Osteocyte (in vitro differentiated cells): Measurements from ENCODE around the gene KAZN. TPM values are rescaled to one million over a fixed set of nuclear protein-coding genes. Genes with fewer than 3 reads are reported as not detected.

ENCODE experiments used
- DNase-seq: peaks from one replicate; pipeline ENCODE4 v3.0.0; 2021; ENCODE audit warnings: mixed read lengths; ENCODE audit not compliant: unreplicated experiment; ENCODE audit errors: extremely low spot score
- H3K27ac Mint-ChIP-seq: one replicate; pipeline ENCODE4 v1.8.0; 2021; ENCODE audit warnings: mild to moderate bottlenecking, mixed read lengths; ENCODE audit not compliant: unreplicated experiment
- H3K27me3 Mint-ChIP-seq: one replicate; pipeline ENCODE4 v1.8.0; 2021; ENCODE audit warnings: mixed read lengths; ENCODE audit not compliant: unreplicated experiment
- H3K36me3 Mint-ChIP-seq: one replicate; pipeline ENCODE4 v1.8.0; 2021; ENCODE audit warnings: mixed read lengths; ENCODE audit not compliant: unreplicated experiment
- H3K4me1 Mint-ChIP-seq: one replicate; pipeline ENCODE4 v1.8.0; 2021; ENCODE audit warnings: mixed read lengths; ENCODE audit not compliant: unreplicated experiment
- H3K4me3 Mint-ChIP-seq: one replicate; pipeline ENCODE4 v1.8.0; 2021; ENCODE audit warnings: mild to moderate bottlenecking, moderate library complexity, mixed read lengths; ENCODE audit not compliant: unreplicated experiment
- H3K9me3 Mint-ChIP-seq: one replicate; pipeline ENCODE4 v1.8.0; 2021; ENCODE audit warnings: mixed read lengths; ENCODE audit not compliant: unreplicated experiment
- total RNA-seq: library from RNA; stranded (reverse); gene quantifications from 2 replicates; pipeline ENCODE4 v1.2.1, GENCODE V29; 2021
- TF ChIP-seq, protein P1 (sequence below): fragments of 200-600 bp; sonication (generic); IDR thresholded peaks from 2 replicates; pipeline ENCODE4 v1.5.0; 2021; ENCODE audit warnings: antibody characterized with exemption, mild to moderate bottlenecking, moderate library complexity

KAZN gene
- total RNA-seq, 1 donor from 2014 or later = 47.1 TPM

GRCh38 chr1:14739082-14739832, 140.8 kb downstream of the KAZN start:
- Mint-ChIP-seq H3K36me3 (no peaks in the 10 kb centered on the region), H3K9me3 (no peaks in the 10 kb centered on the region)
- TF ChIP-seq, protein P1, sequence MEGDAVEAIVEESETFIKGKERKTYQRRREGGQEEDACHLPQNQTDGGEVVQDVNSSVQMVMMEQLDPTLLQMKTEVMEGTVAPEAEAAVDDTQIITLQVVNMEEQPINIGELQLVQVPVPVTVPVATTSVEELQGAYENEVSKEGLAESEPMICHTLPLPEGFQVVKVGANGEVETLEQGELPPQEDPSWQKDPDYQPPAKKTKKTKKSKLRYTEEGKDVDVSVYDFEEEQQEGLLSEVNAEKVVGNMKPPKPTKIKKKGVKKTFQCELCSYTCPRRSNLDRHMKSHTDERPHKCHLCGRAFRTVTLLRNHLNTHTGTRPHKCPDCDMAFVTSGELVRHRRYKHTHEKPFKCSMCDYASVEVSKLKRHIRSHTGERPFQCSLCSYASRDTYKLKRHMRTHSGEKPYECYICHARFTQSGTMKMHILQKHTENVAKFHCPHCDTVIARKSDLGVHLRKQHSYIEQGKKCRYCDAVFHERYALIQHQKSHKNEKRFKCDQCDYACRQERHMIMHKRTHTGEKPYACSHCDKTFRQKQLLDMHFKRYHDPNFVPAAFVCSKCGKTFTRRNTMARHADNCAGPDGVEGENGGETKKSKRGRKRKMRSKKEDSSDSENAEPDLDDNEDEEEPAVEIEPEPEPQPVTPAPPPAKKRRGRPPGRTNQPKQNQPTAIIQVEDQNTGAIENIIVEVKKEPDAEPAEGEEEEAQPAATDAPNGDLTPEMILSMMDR = no peak

GRCh38 chr1:14740016-14740415, 141.5 kb downstream of the KAZN start:
- H3K36me3 Mint-ChIP-seq = no peaks in the 10 kb centered on the region
- no peak for DNase-seq
- H3K4me1 Mint-ChIP-seq = peaks cover 7% of the 10 kb centered on the region
- TF ChIP-seq, protein P1 = no peak
- peaks cover 7% of the 10 kb centered on the region for H3K27me3 Mint-ChIP-seq
- H3K4me3 Mint-ChIP-seq = no peak overlapping the region
- no peak overlapping the region for H3K27ac Mint-ChIP-seq
- H3K9me3 Mint-ChIP-seq = no peaks in the 10 kb centered on the region

More at GRCh38 chr1:14739082-14739832, 140.8 kb downstream of the KAZN start:
- Mint-ChIP-seq H3K4me1 (peaks cover 7% of the 10 kb centered on the region), H3K4me3 (no peak overlapping the region), H3K27me3 (peaks cover 7% of the 10 kb centered on the region), H3K27ac (no peak overlapping the region)
- no peak for DNase-seq

- peaks cover 7% of the 10 kb centered on the region for H3K4me1 Mint-ChIP-seq
- H3K27me3 Mint-ChIP-seq = peaks cover 7% of the 10 kb centered on the region
- H3K4me3 Mint-ChIP-seq = no peak overlapping the region
- DNase-seq = no peak
- H3K9me3 Mint-ChIP-seq = no peaks in the 10 kb centered on the region
- TF ChIP-seq, protein P1 = no peak
- H3K36me3 Mint-ChIP-seq = no peaks in the 10 kb centered on the region
- no peak overlapping the region for H3K27ac Mint-ChIP-seq
Measured at GRCh38 chr1:14741082-14741481, 142.6 kb downstream of the KAZN start.

DNA sequence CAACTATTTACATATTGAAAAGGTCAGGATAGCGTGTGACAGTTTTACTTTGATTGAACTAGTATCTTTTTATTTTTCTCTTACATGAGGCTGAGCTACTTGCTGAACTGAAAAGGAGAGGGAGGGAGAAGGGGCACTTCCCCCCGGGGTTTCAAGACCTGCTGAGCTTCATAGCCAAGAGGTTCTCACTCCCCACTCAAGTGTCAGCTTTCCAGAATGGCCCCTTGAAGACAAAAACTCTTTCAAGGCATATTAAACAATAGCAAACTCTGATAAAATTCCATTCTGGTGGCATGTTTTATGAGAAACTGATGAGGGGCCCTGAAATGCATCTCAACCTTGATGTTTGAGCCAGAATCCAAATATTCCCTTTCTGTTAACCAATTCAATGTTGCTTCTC, 143.0 kb downstream of the KAZN start:
- Mint-ChIP-seq H3K9me3 (no peaks in the 10 kb centered on the region), H3K4me3 (no peak overlapping the region), H3K36me3 (no peaks in the 10 kb centered on the region), H3K27me3 (peaks cover 7% of the 10 kb centered on the region), H3K27ac (no peak overlapping the region), H3K4me1 (peaks cover 7% of the 10 kb centered on the region)
- no peak for DNase-seq
- TF ChIP-seq, protein P1 = no peak

DNA sequence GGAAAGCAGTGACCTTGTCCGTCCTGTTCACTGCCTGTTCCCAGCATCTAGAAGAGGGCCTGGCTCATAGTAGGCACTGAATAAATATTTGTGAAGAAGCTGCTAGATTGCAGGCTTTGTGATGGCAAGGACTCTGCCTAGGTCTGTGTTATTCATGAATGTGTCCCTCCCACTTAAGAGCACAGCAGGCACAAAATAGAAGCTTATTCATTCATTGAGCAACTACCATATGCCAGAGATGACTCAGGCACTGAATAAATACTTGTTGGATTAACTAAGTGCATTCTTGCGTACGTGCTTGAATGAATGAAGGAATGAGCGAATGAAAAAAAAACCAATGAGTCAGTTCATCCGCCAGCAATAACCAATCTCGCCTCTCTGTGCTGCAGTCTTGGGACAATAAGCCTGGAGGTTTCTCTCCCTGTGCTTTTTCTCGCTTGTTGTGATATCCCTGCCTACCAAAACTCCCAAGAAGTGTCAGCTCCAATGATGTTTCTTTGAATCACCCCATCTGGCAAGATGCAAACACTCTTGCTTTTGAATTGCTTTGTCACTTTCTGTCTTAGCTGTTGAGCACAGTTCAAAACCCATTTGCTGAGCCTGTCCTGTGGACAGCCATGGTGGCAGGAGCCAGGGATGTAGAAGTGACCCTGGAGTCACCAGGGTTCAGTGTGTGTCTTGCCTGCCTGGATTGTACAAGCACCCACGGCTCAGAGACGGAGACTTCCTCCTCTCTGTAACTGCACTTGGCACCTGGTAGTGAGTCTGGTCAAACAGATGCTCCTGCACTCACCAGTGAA, 143.9 kb downstream of the KAZN start:
- TF ChIP-seq, protein P1 = no peak
- DNase-seq = no peak
- H3K9me3 Mint-ChIP-seq = no peaks in the 10 kb centered on the region
- peaks cover 7% of the 10 kb centered on the region for H3K4me1 Mint-ChIP-seq
- no peak overlapping the region for H3K4me3 Mint-ChIP-seq
- no peak overlapping the region for H3K27ac Mint-ChIP-seq
- no peaks in the 10 kb centered on the region for H3K27me3 Mint-ChIP-seq
- H3K36me3 Mint-ChIP-seq = no peaks in the 10 kb centered on the region
